Stimulated activated CD4-positive, alpha-beta T cell treated with anti-CD3 and anti-CD28 coated beads, Interleukin-4, amount 100 ng/mL, for 4 hours (primary cell): ENCODE results near the gene KRT36.

Experiments
- DNase-seq, 2 experiments: peaks; one replicate each; pipeline ENCODE4 v3.0.0-alpha.2; 2020

The KRT36 gene

GRCh38 chr17:41500131-41500911 is 10.6 kb upstream of the KRT36 start:
- DNase-seq = no peak

- DNase-seq = no peak
These were observed 10.0 kb upstream of the KRT36 start for GRCh38 chr17:41499714-41500113.

- no peak for DNase-seq
These were observed 8.6 kb upstream of the KRT36 start for GRCh38 chr17:41498276-41498675.

GRCh38 chr17:41496803-41497484 is 7.2 kb upstream of the KRT36 start:
- peak; percentile 21 to 45 for DNase-seq

- DNase-seq = no peak
These were observed 4.8 kb upstream of the KRT36 start for GRCh38 chr17:41494524-41494923.

GRCh38 chr17:41492771-41493170 is 3.1 kb upstream of the KRT36 start:
- DNase-seq = no peak

- DNase-seq = no peak
These were observed 2.6 kb upstream of the KRT36 start for GRCh38 chr17:41492351-41492750.

- DNase-seq = no peak
These were observed 1.8 kb upstream of the KRT36 start for GRCh38 chr17:41491476-41491875.

- DNase-seq = no peak
These were observed 585 bp upstream of the KRT36 start for GRCh38 chr17:41490000-41490990.

GRCh38 chr17:41486809-41487530 is 2.7 kb downstream of the KRT36 start:
- DNase-seq = peak in 1 of 2 experiments; percentile 33

GRCh38 chr17:41486316-41486715 is 3.4 kb downstream of the KRT36 start:
- no peak for DNase-seq

- DNase-seq = no peak
These were observed 4.5 kb downstream of the KRT36 start for GRCh38 chr17:41484920-41485904.

GRCh38 chr17:41483991-41484826 is 5.5 kb downstream of the KRT36 start:
- DNase-seq = no peak

GRCh38 chr17:41483531-41483930 is 6.2 kb downstream of the KRT36 start:
- DNase-seq = no peak

GRCh38 chr17:41481036-41481435 is 8.7 kb downstream of the KRT36 start, which contains the start of gene KRT35:
Gene KRT35, minus strand, starts transcription at chr17:41481151. Its CDS starts 54 bp downstream, at chr17:41481097.
- no peak for DNase-seq

- DNase-seq = no peak
These were observed 9.1 kb downstream of the KRT36 start for GRCh38 chr17:41480581-41480980.

- no peak for DNase-seq
These were observed 9.6 kb downstream of the KRT36 start for GRCh38 chr17:41480136-41480535.

GRCh38 chr17:41478237-41478636 is 11.5 kb downstream of the KRT36 start:
- no peak for DNase-seq

- no peak for DNase-seq
These were observed 12.6 kb downstream of the KRT36 start for GRCh38 chr17:41476866-41477815.
